Activated CD8-positive, alpha-beta T cell treated with anti-CD3 and anti-CD28 coated beads for 36 hours (primary cell): ENCODE measurements around the gene P3H2. TPM values are rescaled to one million over a fixed set of nuclear protein-coding genes. Genes with fewer than 3 reads are reported as not detected.

Source experiments
- ATAC-seq: fragments of 200-7000 bp; cut with Tn5 transposase; one replicate; pipeline ENCODE4 v1.10.0; 2021; ENCODE audit warnings: mild to moderate bottlenecking, moderate library complexity
- CTCF ChIA-PET: fragments of 350-600 bp; sonication (Branson Sonifier 250); formaldehyde crosslinking; loops from one replicate; lab custom pipeline; 2021; ENCODE audit warnings: antibody characterized with exemption; lab: Charles Lee
- POLR2A ChIA-PET: fragments of 350-600 bp; sonication (Branson Sonifier 250); formaldehyde crosslinking; loops from one replicate; lab custom pipeline; 2021; ENCODE audit warnings: antibody characterized with exemption; lab: Charles Lee
- DNase-seq: peaks from one replicate; pipeline ENCODE4 v3.0.0-alpha.2; 2020
- H3K27ac Mint-ChIP-seq: one replicate; pipeline ENCODE4 v1.8.0; 2021; ENCODE audit warnings: mild to moderate bottlenecking, mixed read lengths
- H3K27me3 Mint-ChIP-seq: one replicate; pipeline ENCODE4 v1.8.0; 2021; ENCODE audit warnings: mixed read lengths
- H3K36me3 Mint-ChIP-seq: one replicate; pipeline ENCODE4 v1.8.0; 2021; ENCODE audit warnings: low read depth, mixed read lengths
- H3K4me1 Mint-ChIP-seq: one replicate; pipeline ENCODE4 v1.8.0; 2021; ENCODE audit warnings: low read depth, mixed read lengths
- H3K4me3 Mint-ChIP-seq: one replicate; pipeline ENCODE4 v1.8.0; 2021; ENCODE audit warnings: mild to moderate bottlenecking, moderate library complexity, mixed read lengths
- H3K9me3 Mint-ChIP-seq: one replicate; pipeline ENCODE4 v1.8.0; 2021; ENCODE audit warnings: mixed read lengths
- intact Hi-C: fragments of 100-400 bp; cut with micrococcal nuclease; formaldehyde crosslinking; loops from one replicate; pipeline ENCODE4 v1.10.0; 2022
- total RNA-seq, 2 experiments: library from RNA; stranded (reverse); gene quantifications; one replicate each; pipeline ENCODE4 v1.2.3, GENCODE V29; 2021
- TF ChIP-seq, protein P1 (sequence below): fragments of 200-600 bp; IDR thresholded peaks from one replicate; pipeline ENCODE4 v1.8.0; 2022; ENCODE audit warnings: antibody characterized with exemption, mild to moderate bottlenecking

The P3H2 gene
- total RNA-seq, 2 experiments from 2014 or later: not detected

- CTCF ChIA-PET: interaction anchor here (1.1 to 1.8 kb wide), 2 partner anchors 9 to 63 kb away, joined by 3 to 5 read pairs; no protein-coding TSS in a partner anchor
- ATAC-seq: peak; percentile 62
These were observed 95.8 kb downstream of the P3H2 start for GRCh38 chr3:190024912-190025311.

GRCh38 chr3:190019844-190020243 lies 100.9 kb downstream of the P3H2 start:
- intact Hi-C loops: no loop called here
- TF ChIP-seq, protein P1, sequence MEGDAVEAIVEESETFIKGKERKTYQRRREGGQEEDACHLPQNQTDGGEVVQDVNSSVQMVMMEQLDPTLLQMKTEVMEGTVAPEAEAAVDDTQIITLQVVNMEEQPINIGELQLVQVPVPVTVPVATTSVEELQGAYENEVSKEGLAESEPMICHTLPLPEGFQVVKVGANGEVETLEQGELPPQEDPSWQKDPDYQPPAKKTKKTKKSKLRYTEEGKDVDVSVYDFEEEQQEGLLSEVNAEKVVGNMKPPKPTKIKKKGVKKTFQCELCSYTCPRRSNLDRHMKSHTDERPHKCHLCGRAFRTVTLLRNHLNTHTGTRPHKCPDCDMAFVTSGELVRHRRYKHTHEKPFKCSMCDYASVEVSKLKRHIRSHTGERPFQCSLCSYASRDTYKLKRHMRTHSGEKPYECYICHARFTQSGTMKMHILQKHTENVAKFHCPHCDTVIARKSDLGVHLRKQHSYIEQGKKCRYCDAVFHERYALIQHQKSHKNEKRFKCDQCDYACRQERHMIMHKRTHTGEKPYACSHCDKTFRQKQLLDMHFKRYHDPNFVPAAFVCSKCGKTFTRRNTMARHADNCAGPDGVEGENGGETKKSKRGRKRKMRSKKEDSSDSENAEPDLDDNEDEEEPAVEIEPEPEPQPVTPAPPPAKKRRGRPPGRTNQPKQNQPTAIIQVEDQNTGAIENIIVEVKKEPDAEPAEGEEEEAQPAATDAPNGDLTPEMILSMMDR: no peak
- Mint-ChIP-seq H3K4me1 (peaks cover 4% of the 10 kb centered on the region), H3K27ac (no peak overlapping the region), H3K9me3 (no peaks in the 10 kb centered on the region), H3K4me3 (no peak overlapping the region), H3K36me3 (no peaks in the 10 kb centered on the region), H3K27me3 (peaks cover 10% of the 10 kb centered on the region)
- CTCF ChIA-PET: no interaction called here
- POLR2A ChIA-PET: no interaction called here
- DNase-seq (no peak), ATAC-seq (no peak)

More at GRCh38 chr3:190024912-190025311, 95.8 kb downstream of the P3H2 start:
- Mint-ChIP-seq H3K4me1 (peaks cover 4% of the 10 kb centered on the region), H3K27me3 (peaks cover 15% of the 10 kb centered on the region), H3K36me3 (no peaks in the 10 kb centered on the region), H3K4me3 (no peak overlapping the region), H3K9me3 (no peaks in the 10 kb centered on the region), H3K27ac (no peak overlapping the region)
- POLR2A ChIA-PET: no interaction called here
- intact Hi-C loops: no loop called here
- DNase-seq: no peak
- TF ChIP-seq, protein P1: no peak

- TF ChIP-seq, protein P1: no peak
- ATAC-seq: no peak
- ChIA-PET POLR2A (no interaction called here), CTCF (no interaction called here)
- intact Hi-C loops: no loop called here
- peaks cover 10% of the 10 kb centered on the region for H3K27me3 Mint-ChIP-seq
- H3K4me3 Mint-ChIP-seq: no peak overlapping the region
- no peak for DNase-seq
- no peak overlapping the region for H3K27ac Mint-ChIP-seq
- no peaks in the 10 kb centered on the region for H3K4me1 Mint-ChIP-seq
- H3K36me3 Mint-ChIP-seq: no peaks in the 10 kb centered on the region
- no peaks in the 10 kb centered on the region for H3K9me3 Mint-ChIP-seq
These were observed 101.7 kb downstream of the P3H2 start for GRCh38 chr3:190019006-190019405.

DNA sequence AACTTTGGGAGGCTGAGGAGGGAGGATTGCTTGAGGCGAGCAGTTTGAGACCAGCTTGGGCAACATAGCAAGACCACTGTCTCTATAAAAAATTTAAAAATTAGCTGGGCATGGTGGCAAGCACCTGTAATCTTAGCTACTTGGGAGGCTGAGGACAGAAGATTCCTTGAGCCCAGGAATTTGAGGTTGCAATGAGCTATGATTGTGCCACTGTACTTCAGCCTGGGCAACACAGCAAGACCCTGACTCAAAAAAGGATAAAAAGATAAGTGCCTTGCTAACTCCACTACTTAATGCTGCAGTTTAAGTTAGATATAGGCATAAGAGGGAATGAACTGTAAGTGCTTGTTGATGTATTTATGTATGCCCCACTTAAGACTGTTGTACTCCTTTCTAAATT lies 102.2 kb downstream of the P3H2 start:
- ATAC-seq (no peak), DNase-seq (no peak)
- Mint-ChIP-seq H3K27me3 (peaks cover 10% of the 10 kb centered on the region), H3K9me3 (no peaks in the 10 kb centered on the region), H3K27ac (no peak overlapping the region), H3K4me1 (no peaks in the 10 kb centered on the region), H3K36me3 (no peaks in the 10 kb centered on the region), H3K4me3 (no peak overlapping the region)
- POLR2A ChIA-PET: no interaction called here
- intact Hi-C loops: no loop called here
- CTCF ChIA-PET: no interaction called here
- TF ChIP-seq, protein P1: no peak

DNA sequence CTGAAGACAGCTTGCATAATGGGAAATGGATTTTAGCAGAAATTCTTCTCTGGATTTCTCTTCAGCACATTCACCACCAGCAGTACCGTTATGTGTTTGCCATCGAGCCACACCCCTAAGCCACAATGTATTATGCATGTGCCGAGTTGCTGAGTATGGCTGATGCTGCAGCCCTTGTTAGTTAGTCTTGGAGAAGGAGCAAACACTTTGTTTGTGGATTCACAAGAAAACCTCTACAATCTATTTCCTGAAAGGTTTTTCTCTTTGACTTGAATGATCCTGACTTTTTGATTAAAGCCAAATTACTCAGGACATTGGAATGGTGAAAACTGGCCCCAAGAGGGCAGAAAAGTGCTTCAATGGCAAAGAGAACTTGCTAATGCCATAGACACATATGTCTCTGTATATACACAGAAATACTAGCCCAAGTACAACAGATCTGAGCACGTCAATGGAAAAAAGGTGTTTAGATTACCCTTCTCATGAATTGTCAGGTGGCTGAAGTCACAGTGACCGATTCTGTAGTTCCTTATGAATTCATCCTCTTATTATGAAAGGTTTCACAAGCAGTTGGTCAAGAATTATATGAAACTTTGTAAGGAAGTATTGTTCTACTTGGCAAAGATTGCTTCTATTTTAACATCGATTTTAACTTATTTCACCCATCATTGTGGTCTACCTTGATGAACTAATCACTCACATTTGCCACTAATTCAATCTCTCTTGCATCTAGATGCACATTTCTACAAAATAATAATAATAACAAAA lies 103.0 kb downstream of the P3H2 start:
- no peak overlapping the region for H3K27ac Mint-ChIP-seq
- peaks cover 10% of the 10 kb centered on the region for H3K27me3 Mint-ChIP-seq
- intact Hi-C loops: no loop called here
- H3K4me1 Mint-ChIP-seq: no peaks in the 10 kb centered on the region
- no peak overlapping the region for H3K4me3 Mint-ChIP-seq
- H3K9me3 Mint-ChIP-seq: no peaks in the 10 kb centered on the region
- H3K36me3 Mint-ChIP-seq: no peaks in the 10 kb centered on the region
- DNase-seq (no peak), ATAC-seq (no peak)
- POLR2A ChIA-PET: no interaction called here
- TF ChIP-seq, protein P1: no peak
- CTCF ChIA-PET: interaction anchor here (1.0 to 1.5 kb wide), 2 partner anchors 56 to 185 kb away, joined by 3 read pairs; no protein-coding TSS in a partner anchor
